HG03064 (cell line): ENCODE measurements around the gene TET3.

Source experiments
- ATAC-seq: cut with Tn5 transposase; IDR thresholded peaks from one replicate; pipeline ENCODE4 v1.9.1; 2021; ENCODE audit warnings: low read depth; ENCODE audit not compliant: unreplicated experiment

Gene TET3

DNA sequence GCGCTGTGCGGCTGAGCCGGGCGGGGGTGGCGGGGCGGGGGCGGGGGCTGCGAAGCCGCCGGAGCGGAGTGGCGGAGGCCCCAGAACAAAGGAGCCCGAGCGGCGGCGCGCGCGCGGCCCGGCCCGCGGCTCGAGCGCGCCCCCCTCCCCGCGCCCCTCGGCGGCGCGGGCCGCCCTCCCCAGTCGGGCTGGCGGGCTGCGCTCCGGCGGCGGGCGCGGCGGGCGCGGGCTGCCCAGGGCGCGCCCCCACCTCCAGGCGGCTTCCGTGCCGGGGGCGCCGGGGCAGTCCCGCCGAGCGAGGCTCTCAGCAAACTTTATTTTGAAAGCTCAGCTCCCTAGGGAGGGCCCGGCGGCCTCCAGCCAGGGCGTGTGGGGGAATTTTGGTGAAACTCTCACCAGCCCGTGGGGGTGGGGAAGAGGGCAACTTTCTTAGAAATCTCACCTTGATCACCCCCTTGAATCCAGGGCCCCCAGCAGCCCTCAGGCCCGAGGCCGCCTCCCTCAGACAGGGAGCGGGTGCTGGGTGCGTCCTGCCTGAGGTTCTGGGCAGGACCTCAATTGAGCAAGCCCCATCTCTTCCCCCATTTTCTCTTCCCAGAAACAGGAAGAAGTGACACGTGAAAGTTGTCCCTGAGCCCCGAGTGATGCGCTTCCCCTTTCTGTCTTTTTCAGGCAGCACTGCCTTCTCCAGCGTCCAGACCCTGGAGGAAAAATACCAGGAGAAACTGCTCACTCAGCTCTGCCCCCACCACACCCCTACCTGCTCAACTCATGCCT, 786 bp downstream of the TET3 start:
- no peak for ATAC-seq

GRCh38 chr2:73986085-73986681, 1.5 kb downstream of the TET3 start:
- ATAC-seq: no peak

- ATAC-seq: no peak
Measured at GRCh38 chr2:73987109-73987947, 2.6 kb downstream of the TET3 start.

DNA sequence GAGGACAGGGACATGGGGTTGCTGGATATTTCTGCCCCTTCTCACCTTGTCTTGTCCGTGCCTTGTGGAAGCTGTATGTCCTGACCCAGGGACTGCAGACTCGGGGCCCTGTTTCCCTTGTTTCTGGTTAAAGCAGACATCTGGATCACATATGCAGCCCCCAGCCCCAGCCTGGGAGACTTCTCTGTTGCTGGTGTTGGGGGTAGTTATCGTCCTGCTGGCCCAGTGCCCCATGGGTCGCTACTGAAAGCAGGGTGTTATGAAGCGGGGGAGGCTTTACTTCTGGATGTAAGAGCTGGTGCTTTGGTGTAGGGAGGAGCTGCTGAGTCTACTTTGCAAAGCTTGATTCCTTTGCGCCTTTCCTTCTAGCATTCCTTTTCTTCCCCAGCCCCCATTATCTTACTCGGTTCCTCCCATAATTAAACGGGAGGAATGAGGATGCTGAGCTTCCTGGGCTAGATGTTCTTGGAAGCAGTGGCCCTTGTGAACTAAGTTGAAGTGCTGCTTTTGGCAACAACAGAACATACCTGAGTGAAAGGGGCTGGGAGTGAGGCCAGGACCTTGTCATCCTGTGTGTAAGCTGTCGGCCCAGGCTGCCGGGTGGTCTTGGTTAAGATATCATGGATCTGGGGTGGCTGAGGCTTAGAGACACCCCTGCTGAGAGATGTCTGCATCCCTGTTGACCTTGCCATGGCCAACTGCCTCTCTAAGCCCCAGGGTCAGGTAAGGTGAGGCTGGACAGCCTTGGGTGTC, 3.4 kb downstream of the TET3 start:
- no peak for ATAC-seq

GRCh38 chr2:73989972-73990371, 5.3 kb downstream of the TET3 start:
- no peak for ATAC-seq

DNA sequence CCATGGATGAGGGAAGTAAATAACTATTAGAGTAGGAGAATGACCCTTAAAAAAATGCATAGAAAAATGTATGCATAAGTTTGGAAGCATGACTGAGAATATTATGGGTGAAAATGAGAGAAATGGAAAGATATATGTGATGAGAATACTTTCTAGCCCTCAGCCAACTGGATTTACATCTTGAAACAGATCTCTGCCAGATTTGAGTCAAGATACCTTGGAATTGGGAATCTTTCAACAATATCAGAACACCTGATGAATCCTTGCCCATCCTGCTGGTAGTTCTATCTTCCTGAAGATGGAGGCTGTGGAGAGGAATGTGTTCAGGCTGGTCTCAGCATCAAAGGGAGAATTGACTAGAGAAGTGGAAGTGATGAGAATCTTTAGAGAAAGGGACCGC, 5.8 kb downstream of the TET3 start:
- no peak for ATAC-seq

DNA sequence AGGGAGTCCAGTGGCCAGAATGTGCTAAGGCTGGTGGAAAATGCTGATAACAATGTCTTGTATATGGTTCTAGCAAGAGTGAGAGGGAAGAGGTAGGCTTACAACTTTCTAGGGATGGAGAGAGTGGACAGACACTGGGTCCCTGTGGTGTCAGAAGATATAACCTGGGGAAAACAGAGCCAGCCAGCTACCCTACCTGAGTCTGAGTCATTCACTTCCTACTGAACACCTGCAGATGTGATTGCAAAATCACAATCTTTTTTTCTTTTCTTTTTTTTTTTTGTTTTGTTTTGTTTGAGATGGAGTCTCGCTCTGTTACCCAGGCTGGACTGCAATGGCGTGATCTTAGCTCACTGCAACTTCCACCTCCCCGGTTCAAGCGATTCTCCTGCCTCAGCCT, 7.3 kb downstream of the TET3 start:
- no peak for ATAC-seq

DNA sequence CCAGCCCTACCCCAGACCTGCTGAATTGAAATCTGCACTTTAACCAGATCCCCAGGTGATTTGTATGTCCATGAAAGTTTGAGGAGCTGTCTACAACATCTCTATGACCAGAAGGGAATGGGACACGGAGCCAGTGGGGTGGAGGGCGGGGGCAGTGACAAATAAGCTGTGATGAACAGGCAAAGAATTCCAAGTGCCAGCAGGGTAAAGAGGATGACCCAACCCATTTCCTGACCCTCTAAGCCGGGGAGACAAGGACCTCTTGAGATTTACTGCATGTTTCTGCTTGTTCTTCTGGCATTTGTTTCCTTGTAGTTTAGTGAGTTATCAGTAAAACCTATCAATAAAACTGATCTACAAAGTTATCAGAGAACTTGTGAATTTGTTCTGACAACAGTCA, 8.7 kb downstream of the TET3 start:
- ATAC-seq: no peak

DNA sequence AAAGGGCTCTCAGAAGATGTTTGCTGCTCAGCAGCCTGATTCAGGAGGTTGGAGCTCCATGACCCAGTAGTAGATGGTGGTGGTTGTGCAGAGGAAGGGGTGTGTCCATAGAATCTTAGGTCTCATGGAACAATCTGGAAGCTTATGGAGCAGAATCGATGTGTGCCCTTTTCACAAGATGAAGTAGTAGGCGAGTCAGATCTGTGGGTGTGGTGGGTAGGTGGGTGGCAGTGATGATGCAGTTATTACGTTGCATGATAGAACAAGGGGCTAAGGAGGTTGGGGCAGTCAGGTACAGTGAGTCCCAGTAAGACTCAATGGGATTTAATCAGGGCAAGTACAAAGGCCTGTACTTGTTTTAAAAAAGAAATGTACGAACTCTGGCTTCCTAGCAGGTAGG, 9.1 kb downstream of the TET3 start:
- no peak for ATAC-seq

DNA sequence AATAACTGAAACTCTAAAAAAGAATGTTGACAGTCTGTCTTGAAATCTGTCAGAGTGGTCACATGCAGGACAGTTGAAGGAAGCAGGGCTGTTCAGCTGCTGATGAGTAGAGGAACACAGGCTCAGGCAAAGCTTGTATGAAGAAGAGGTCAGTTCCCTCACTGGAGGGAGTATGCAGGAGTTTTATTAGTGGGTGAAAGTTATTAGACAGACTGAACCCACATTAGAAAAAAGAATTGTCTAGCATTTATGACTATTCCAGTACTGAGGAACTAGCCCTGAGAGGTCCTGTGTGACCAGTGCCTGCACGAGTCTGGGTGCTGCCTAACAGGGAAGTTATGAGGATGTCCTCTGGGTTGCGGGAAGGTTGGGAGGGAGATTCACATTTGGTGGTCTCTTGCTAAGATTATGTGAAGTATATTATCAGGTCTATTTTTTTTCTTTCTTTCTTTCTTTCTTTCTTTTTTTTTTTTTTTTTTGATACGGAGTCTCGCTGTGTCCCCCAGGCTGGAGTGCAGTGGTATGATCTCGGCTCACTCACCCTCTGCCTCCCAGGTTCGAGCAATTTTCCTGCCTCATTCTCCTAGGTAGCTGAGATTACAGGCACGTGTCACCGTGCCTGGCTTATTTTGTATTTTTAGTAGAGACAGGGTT, 9.6 kb downstream of the TET3 start:
- no peak for ATAC-seq

DNA sequence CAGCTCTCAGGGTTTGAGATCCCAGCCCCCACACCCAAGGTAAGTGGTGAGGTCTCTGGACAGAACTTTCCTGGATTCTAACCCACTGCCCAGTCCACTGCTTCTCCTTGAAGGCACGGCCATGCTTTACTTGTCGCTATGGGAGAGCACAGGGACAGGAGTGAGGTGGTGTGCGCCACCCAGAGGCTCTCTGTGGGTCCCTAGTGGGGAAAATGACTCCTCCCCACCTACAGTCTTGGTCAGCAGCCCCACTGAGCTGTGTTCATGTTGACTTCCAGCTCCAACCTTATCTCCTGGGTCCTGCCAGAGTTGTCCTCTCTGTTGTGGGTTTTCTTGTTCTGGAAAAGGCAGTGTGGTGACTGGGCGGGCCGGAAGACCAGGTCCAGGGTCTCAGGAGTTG, 11.1 kb downstream of the TET3 start:
- ATAC-seq: no peak

GRCh38 chr2:73997813-73998212, 13.1 kb downstream of the TET3 start:
- no peak for ATAC-seq

DNA sequence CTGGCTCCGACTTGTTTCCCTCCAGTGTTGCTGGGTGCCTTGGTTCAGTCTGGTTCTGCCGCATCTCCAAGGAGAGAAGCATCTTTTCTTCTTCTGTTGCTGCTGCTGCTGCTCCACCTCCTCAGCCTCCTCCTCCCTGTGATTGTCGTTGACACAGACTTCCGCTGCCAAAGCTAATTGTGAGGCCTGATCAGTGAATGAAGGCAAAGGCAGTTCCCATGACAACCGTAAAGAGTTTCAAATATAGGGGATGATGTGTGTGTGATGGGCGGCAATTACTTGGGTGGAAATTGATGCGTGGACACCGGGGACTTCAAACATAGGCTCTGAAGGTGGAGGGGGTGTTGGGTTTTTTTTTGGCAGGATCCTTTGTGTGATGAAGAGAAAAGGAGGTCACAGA, 13.7 kb downstream of the TET3 start:
- no peak for ATAC-seq

DNA sequence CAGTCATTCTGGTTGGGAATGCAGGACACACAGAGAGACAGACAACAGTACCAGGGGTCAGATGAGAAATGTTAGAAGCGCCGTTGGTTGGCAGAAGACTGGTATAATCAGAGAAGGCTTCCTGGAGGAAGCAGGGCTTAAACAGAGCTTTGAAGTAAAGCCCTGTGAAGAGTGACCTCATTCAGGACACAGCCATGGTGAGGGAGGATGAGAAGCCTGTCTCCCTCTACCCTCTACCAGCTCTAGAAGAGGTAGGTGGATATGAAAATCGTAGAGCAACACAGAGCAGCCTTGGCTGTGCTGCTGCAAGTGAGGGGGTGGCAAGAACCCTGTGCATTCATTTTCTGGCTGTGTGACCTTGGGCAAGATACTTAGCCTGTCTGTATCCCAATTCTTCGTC, 14.2 kb downstream of the TET3 start:
- ATAC-seq: no peak

- no peak for ATAC-seq
Measured at GRCh38 chr2:73999881-74000597, 15.3 kb downstream of the TET3 start.

GRCh38 chr2:74000666-74001065, 16.0 kb downstream of the TET3 start:
- no peak for ATAC-seq

- no peak for ATAC-seq
Measured at GRCh38 chr2:74001121-74001520, 16.4 kb downstream of the TET3 start.

GRCh38 chr2:74001781-74002504, 17.2 kb downstream of the TET3 start:
- peak; percentile 44 for ATAC-seq
